Neural crest cell (in vitro differentiated cells): ENCODE measurements around the gene EXOC6B. TPM values are rescaled to one million over a fixed set of nuclear protein-coding genes. Genes with fewer than 3 reads are reported as not detected.

Source experiments
- DNase-seq: peaks from one replicate; pipeline ENCODE4 v3.0.0; 2021; ENCODE audit warnings: low read depth, mixed read lengths, low spot score
- H3K27ac Mint-ChIP-seq: one replicate; pipeline ENCODE4 v1.8.0; 2021; ENCODE audit warnings: mild to moderate bottlenecking, mixed read lengths; ENCODE audit not compliant: unreplicated experiment
- H3K27me3 Mint-ChIP-seq: 2 replicates; pipeline ENCODE4 v1.8.0; 2021; ENCODE audit warnings: low read depth, mild to moderate bottlenecking, mixed read lengths
- H3K36me3 Mint-ChIP-seq: 2 replicates; pipeline ENCODE4 v1.8.0; 2021; ENCODE audit warnings: low read depth, mild to moderate bottlenecking, mixed read lengths
- H3K4me1 Mint-ChIP-seq: 2 replicates; pipeline ENCODE4 v1.8.0; 2021; ENCODE audit warnings: mixed read lengths
- H3K4me3 Mint-ChIP-seq: one replicate; pipeline ENCODE4 v1.8.0; 2021; ENCODE audit warnings: mild to moderate bottlenecking, mixed read lengths
- H3K9me3 Mint-ChIP-seq: 2 replicates; pipeline ENCODE4 v1.8.0; 2021; ENCODE audit warnings: mixed read lengths
- total RNA-seq: library from RNA; stranded (reverse); gene quantifications from 2 replicates; pipeline ENCODE4 v1.2.1, GENCODE V29; 2021
- TF ChIP-seq, protein P1 (sequence below): fragments of 200-600 bp; sonication (generic); conservative IDR thresholded peaks from 2 replicates; pipeline ENCODE4 v1.5.0; 2021; ENCODE audit warnings: antibody characterized with exemption, mild to moderate bottlenecking

The EXOC6B gene
- total RNA-seq, 1 donor from 2014 or later = 28.2 TPM

DNA sequence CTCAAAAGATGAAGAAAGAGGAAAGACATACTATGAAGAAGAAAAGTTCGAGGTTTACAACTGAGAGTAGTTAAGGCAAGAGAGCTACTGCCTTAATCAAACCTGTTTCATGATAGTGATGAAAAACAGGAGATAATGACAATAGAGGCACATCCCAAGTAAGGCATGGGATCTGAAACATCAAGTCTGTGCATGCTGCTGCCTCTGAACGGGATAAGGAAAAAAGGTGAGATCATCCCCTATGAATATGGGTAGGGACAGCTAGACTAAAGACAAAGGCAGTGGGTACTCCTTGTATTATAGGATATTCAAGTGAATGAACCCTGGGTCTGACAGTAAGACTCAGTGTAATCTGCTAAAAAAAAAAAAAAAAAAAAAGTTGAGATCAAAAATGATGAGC, 3.0 kb downstream of the EXOC6B start:
- H3K4me1 Mint-ChIP-seq = peaks cover 22% of the 10 kb centered on the region
- peaks cover 3% of the 10 kb centered on the region for H3K36me3 Mint-ChIP-seq
- H3K4me3 Mint-ChIP-seq = peak overlapping the region; percentile 52
- no peaks in the 10 kb centered on the region for H3K9me3 Mint-ChIP-seq
- no peaks in the 10 kb centered on the region for H3K27me3 Mint-ChIP-seq
- H3K27ac Mint-ChIP-seq = no peak overlapping the region
- TF ChIP-seq, protein P1, sequence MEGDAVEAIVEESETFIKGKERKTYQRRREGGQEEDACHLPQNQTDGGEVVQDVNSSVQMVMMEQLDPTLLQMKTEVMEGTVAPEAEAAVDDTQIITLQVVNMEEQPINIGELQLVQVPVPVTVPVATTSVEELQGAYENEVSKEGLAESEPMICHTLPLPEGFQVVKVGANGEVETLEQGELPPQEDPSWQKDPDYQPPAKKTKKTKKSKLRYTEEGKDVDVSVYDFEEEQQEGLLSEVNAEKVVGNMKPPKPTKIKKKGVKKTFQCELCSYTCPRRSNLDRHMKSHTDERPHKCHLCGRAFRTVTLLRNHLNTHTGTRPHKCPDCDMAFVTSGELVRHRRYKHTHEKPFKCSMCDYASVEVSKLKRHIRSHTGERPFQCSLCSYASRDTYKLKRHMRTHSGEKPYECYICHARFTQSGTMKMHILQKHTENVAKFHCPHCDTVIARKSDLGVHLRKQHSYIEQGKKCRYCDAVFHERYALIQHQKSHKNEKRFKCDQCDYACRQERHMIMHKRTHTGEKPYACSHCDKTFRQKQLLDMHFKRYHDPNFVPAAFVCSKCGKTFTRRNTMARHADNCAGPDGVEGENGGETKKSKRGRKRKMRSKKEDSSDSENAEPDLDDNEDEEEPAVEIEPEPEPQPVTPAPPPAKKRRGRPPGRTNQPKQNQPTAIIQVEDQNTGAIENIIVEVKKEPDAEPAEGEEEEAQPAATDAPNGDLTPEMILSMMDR = no peak
- no peak for DNase-seq

DNA sequence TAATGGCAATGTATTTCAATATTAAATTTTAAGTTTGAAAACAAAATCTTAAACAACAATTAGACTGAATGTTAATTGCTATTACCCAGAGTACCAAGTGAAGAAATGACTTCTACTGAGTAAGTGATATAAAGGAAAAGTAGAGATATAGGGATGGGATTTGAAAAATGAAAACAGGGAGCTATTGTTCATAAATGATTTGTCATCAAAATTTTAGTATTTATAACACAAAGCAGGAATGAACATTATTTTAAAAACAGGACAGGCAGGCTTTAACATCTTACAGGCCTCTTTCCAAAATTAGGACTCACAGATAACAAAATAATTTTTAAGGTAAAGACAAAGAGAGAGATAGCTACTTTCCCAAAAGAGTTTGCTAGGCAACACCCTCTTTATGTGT, 3.9 kb downstream of the EXOC6B start:
- peaks cover 6% of the 10 kb centered on the region for H3K36me3 Mint-ChIP-seq
- TF ChIP-seq, protein P1 = no peak
- no peaks in the 10 kb centered on the region for H3K9me3 Mint-ChIP-seq
- DNase-seq = no peak
- no peaks in the 10 kb centered on the region for H3K27me3 Mint-ChIP-seq
- peaks cover 22% of the 10 kb centered on the region for H3K4me1 Mint-ChIP-seq
- H3K4me3 Mint-ChIP-seq = peak overlapping the region; percentile 52
- H3K27ac Mint-ChIP-seq = no peak overlapping the region

DNA sequence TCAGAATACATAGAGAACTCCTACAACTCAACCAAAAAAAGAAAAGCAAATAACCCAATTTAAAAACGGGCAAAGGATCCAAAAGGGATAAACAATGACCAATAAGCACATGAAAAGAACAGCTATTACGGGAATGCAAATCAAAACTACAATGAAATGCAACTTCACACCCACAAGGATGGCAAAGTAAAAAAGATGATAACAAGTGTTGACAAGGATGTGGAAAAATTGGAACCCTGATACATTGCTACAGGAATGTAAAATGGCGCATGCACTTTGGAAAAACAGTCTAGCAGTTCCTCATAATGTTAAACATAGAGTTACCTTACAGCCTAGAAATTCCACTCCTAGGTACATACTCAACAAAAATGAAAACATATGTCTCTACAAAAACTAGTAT, 4.7 kb downstream of the EXOC6B start:
- peaks cover 6% of the 10 kb centered on the region for H3K36me3 Mint-ChIP-seq

DNA sequence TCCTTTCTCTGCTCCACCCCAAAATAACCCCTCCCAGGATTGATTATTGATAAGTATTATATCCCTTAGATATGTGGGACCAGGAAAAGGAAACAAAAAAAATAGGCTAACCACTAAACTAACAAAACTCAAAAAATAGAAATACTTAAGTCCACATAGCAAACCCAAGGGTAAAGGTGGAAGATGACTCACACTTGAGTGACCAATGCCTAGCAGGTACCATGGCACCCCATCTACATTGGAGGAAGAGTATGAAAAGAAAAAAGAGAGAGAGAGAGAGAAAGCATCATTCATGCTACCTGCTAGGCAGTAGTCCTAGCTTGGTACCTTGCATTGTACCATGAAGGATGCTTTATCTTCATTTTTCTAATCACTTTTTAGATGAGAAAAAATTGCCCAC, 6.3 kb downstream of the EXOC6B start:
- TF ChIP-seq, protein P1 = no peak
- no peak overlapping the region for H3K4me3 Mint-ChIP-seq
- no peaks in the 10 kb centered on the region for H3K27me3 Mint-ChIP-seq
- peaks cover 12% of the 10 kb centered on the region for H3K4me1 Mint-ChIP-seq
- no peaks in the 10 kb centered on the region for H3K9me3 Mint-ChIP-seq
- no peak for DNase-seq
- H3K36me3 Mint-ChIP-seq = peaks cover 10% of the 10 kb centered on the region
- H3K27ac Mint-ChIP-seq = no peak overlapping the region

More for the DNA sequence above, 4.7 kb downstream of the EXOC6B start:
- H3K27ac Mint-ChIP-seq = no peak overlapping the region
- no peaks in the 10 kb centered on the region for H3K9me3 Mint-ChIP-seq
- peaks cover 21% of the 10 kb centered on the region for H3K4me1 Mint-ChIP-seq
- TF ChIP-seq, protein P1 = no peak
- H3K27me3 Mint-ChIP-seq = no peaks in the 10 kb centered on the region
- no peak overlapping the region for H3K4me3 Mint-ChIP-seq
- DNase-seq = no peak

DNA sequence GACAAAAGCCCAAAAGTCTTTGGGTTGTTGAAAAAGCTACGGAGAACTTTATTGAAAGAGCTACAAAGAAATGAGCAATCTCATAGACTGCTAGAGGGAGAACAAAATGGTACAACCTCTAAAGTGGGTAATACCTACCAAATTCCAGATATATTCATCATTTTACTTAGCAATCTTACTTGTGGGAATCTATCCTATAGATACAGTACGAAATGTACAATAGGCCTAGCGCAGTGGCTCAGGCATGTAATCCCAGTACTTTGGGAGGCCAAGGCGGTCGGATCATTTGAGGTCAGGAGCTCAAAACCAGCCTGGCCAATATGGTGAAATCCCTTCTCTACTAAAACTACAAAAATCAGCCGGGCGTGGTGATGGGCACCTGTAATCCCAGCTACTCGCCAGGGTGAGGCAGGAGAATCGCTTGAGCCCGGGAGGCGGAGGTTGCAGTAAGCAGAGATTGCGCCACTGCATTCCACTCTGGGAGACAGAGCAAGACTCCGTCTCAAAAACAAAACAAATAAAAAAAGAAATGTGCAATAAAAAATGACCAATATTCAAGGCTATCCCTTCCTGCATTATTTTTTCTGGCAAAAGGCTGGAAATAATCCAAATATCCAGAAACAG, 10.1 kb downstream of the EXOC6B start:
- Mint-ChIP-seq H3K27ac (no peak overlapping the region), H3K36me3 (peaks cover 7% of the 10 kb centered on the region), H3K4me3 (no peak overlapping the region), H3K9me3 (no peaks in the 10 kb centered on the region), H3K27me3 (no peaks in the 10 kb centered on the region), H3K4me1 (no peaks in the 10 kb centered on the region)
- TF ChIP-seq, protein P1 = no peak
- no peak for DNase-seq
